Hepatic stellate cell (primary cell): ENCODE data around the gene ABCA2.
A peak's percentile ranks its signal among the peaks of the same experiment; 100 is the strongest.

Experiments used
- DNase-seq: peaks from one replicate; pipeline ENCODE4 v3.0.0; 2011; ENCODE audit warnings: low spot score

Gene ABCA2, protein sequence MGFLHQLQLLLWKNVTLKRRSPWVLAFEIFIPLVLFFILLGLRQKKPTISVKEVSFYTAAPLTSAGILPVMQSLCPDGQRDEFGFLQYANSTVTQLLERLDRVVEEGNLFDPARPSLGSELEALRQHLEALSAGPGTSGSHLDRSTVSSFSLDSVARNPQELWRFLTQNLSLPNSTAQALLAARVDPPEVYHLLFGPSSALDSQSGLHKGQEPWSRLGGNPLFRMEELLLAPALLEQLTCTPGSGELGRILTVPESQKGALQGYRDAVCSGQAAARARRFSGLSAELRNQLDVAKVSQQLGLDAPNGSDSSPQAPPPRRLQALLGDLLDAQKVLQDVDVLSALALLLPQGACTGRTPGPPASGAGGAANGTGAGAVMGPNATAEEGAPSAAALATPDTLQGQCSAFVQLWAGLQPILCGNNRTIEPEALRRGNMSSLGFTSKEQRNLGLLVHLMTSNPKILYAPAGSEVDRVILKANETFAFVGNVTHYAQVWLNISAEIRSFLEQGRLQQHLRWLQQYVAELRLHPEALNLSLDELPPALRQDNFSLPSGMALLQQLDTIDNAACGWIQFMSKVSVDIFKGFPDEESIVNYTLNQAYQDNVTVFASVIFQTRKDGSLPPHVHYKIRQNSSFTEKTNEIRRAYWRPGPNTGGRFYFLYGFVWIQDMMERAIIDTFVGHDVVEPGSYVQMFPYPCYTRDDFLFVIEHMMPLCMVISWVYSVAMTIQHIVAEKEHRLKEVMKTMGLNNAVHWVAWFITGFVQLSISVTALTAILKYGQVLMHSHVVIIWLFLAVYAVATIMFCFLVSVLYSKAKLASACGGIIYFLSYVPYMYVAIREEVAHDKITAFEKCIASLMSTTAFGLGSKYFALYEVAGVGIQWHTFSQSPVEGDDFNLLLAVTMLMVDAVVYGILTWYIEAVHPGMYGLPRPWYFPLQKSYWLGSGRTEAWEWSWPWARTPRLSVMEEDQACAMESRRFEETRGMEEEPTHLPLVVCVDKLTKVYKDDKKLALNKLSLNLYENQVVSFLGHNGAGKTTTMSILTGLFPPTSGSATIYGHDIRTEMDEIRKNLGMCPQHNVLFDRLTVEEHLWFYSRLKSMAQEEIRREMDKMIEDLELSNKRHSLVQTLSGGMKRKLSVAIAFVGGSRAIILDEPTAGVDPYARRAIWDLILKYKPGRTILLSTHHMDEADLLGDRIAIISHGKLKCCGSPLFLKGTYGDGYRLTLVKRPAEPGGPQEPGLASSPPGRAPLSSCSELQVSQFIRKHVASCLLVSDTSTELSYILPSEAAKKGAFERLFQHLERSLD (N-terminal part only)

GRCh38 chr9:137027369-137028262 lies at the start of gene ABCA2:
Gene ABCA2 (minus strand): TSS chr9:137028237. CDS start chr9:137028140, 97 bp downstream.
- DNase-seq, result peak; percentile 47

DNA sequence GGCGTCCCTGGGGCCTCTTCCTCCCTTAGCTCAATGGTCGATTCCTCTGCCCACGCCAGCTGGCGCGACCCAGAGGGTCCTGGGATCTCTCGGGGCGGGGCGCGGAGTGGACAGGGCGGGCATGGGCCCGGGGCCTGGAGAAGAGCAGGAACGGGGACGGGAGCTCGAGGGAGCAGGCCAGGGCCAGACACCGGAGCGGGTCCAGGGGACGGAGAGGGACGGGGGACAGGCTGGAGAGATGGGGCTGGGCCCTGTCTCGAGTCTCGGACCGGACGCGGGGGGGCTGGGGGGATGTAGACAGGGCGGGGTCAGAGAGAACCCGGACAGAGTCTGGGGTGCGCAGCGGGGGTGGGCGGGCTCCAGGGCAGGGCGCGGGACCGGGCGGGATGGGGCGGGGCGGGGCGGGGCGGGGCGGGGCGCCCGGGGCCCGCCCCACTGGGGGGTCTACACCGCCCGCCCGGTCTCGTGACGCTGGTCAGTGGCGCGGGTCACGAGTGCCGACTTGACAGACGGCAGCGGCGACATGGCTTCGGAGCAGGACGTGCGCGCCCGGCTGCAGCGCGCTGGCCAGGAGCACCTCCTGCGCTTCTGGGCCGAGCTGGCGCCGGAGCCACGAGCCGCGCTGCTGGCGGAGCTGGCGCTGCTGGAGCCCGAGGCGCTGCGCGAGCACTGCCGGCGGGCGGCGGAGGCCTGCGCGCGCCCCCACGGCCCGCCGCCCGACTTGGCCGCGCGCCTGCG lies 49.1 kb upstream of the ABCA2 start, which contains the start of gene UAP1L1:
UAP1L1 (plus strand) TSS at position 508 of the 738 bp plus-strand sequence; CDS start at position 524, 16 bp downstream.
- DNase-seq, result peak; percentile 67

DNA sequence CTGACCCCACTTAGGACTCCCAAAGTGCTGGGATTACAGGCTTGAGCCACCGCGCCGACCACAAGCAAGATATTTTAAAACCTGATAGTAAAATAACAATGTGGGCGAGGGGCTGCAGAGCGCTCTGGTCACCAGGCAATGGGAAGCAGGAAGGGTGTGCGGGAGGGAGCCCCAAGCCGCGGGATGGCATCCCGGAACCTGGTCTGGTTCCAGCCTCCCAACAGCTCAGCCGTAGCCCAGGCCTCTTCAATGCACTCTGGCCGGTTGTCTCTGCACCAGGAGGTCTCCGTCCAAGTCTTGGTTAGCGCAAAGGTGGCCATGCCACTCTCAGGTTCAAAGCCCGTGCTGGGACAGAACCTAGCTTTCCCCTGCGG lies 48.6 kb upstream of the ABCA2 start:
- no peak for DNase-seq

DNA sequence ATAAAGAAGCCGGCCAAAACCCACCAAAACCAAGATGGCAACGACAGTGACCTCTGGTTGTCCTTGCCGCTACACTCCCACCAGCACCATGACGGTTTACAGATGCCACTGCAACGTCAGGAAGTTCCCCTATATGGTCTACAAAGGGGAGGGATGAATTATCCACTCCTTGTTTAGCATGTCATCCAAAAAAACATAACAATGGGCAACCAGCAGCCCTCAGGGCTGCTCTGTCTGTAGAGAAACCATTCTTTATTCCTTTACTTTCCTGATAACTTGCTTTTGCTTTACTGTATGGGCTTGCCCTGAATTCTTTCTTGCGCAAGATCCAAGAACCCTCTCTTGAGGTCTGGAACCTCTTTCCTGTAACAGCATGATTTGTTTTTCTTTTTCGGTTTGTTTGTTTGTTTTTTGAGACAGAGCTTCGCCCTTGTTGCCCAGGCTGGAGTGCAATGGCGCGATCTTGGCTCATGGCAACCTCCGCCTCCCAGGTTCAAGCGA lies 47.3 kb upstream of the ABCA2 start:
- no peak for DNase-seq

DNA sequence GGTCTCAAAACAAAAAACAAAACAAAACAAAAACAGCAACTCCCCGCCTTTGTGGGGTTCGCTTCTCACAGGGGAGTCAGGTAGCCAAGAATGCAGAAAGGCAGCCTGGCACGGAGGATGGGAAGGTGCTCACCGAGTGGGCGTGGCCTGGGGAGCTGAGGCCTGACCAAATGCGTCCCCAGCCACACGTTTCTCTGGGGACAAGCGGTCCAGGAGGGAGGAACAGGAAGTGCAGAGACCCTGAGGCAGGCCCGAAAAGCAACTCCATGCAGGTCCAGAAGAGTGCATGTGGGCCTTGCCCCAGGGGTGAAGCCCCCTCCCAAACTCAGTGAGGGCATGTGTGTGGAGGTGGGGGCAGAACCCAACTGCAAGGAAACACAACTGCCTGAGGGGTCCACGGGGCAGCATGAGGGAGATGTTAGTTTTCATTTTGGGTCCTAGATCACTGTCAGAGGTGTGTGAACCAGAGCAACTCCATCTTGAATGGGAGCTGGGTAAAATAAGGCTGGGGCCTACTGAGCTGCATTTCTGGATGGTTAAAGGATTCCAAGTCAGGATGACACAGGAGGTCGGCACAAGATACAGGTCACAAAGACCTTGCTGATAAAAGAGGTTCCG lies 46.7 kb upstream of the ABCA2 start:
- no peak for DNase-seq

GRCh38 chr9:137073992-137074399 lies 46.0 kb upstream of the ABCA2 start:
- DNase-seq, result no peak

- no peak for DNase-seq
Observed at GRCh38 chr9:137071282-137071681, 43.2 kb upstream of the ABCA2 start.

DNA sequence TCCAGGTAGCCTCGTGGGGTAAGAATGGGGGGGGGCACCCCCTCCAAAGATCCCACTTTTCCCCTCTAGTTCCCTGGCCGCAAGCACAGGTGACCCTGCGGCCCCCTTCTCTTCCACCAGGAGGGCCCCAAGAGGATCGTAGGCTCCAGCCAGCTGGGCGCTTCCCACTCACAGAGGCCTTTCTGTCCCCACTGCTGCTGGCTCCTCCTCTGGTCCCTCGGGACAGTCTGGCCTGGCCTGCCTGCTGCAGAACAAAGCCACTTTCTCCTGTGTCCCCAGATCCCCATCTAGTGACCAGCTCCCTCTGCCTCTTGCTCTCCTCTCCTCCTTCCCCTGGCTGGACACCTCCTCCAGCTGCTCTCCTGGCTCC lies 42.9 kb upstream of the ABCA2 start:
- DNase-seq, result peak; percentile 55

- DNase-seq, result peak; percentile 97
Observed at GRCh38 chr9:137070201-137070905, 42.3 kb upstream of the ABCA2 start, which contains the start of gene SAPCD2. Gene SAPCD2 (minus strand): TSS chr9:137070557. CDS start chr9:137070460, 97 bp downstream.

DNA sequence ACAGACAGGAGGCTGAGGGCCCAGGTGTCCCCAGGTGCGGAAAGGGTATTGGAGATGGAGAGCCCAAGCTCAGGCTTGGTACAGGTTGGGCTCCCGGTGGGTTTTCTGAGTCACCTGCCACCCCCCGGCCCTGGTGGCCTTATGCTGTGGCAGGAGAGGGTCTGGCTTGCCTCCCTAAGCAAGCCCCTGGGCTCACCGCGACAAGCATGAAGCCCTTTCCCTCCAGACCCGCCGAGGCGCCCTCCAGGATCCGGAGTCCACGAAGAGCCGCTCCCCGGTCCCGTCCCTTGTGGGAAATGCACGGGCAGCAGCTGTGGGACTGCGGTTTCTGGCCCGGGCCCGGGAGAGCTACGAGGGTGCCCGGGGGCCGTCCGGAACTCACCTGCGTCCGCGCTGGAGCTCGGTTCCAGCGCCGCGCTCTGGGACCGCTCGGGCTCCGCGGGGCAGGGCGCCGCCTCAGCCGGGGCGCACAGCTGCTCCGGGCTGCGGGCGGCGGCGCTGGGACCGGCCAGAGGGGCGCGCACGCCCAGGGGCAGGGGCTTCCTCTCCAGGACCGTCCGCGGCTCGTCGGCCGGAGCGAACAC lies 41.6 kb upstream of the ABCA2 start:
- DNase-seq, result no peak

- DNase-seq, result no peak
Observed at GRCh38 chr9:137068539-137069507, 40.8 kb upstream of the ABCA2 start.

- DNase-seq, result peak; percentile 90
Observed at GRCh38 chr9:137067860-137068538, 40.0 kb upstream of the ABCA2 start.

DNA sequence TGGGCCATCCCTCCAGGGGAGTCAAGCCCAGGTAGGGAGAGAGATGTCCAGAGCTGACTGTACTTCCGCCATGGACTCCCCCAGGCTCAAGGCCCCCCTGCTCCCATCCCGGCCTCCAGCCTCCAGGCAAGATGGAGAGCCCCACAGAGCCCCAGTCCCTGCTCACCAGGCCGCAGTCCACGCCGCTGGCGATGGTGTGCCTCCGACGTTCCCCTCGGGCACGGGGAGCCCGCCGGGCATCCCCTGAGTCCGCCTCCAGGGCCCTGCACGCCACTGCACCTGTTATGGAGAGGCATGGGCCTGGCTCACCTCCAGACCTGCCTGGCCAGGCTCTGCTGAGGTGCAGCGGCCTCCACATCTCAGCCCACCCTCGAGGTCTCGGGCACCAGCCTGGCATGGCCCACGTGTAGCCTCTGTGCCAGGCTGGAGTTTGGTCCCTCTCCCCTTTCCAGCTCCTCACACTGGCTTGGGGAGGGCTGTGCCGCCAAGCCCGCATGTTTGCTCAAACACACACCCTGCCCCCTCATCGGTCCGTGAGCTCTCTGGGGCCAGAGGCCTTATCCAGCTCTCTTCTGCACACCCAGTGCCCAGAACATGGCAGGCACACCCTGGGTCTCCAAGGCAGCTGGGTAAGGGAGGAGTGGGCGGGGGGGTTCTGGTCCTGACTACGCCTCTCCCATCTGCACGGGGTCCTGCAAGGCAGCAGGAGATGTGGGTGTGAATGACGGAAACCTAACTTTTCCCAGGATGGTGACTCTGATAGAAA lies 38.2 kb upstream of the ABCA2 start:
- DNase-seq, result no peak

- no peak for DNase-seq
Observed at GRCh38 chr9:137065336-137065967, 37.4 kb upstream of the ABCA2 start.

GRCh38 chr9:137064880-137065164 lies 36.8 kb upstream of the ABCA2 start:
- no peak for DNase-seq
